Measurements from ENCODE around the gene UBL7. TPM values are rescaled to one million over a fixed set of nuclear protein-coding genes. Genes with fewer than 3 reads are reported as not detected.

Gene UBL7
- total and polyA plus RNA-seq, 2 of the 8 experiments (the other 6 are each of a cell fraction or from before 2014, with no cell fraction given): 71.5 to 183 TPM

DNA sequence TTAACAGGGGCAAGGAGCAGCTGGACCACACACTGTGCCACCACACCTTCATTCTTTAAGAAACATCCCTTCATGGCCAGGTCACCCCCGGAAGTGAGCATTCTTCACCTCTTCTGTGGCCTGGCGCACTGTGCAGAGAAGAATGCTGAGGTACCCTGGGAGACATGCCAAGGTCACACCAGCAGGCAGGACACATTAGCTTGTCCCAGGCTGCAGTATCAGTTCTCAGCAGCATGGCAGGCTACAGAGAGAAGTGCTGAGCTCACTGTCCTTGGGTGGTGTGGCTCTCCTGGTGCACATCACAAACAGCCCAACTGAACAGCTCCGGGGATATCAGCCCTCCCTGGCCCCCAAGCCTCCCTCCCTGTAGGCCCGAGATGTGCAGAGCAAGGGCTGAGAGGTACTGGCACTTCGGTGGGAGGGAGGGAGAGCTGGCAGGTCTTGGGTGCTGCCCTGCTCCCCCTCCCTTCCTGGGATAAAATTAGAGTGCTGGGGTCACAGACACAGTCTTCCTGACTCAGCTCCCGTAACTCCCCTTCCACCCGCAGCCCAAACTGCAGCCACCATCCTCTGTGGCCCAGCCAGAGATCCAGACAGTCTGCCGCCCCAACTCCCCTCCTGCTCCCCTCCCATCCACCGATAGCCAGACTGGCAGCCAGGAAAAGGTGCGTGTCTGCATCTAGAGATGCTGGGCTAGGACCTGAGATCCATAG lies 40.6 kb downstream of the UBL7 start:
- DNase-seq (ENCODE audit: low read depth in 1 of 2, low spot score in 2 of 2): no peak
- H3K4me2 ChIP-seq (ENCODE audit: insufficient read depth in 1 of 2, low read depth in 2 of 2, low read length in 2 of 2): no peak overlapping the region
- H2BK12ac ChIP-seq (ENCODE audit: low read depth, low read length): no peak overlapping the region
- no peaks in the 10 kb centered on the region for H3K9me3 ChIP-seq (ENCODE audit: insufficient read depth in 2 of 2, low read depth in 1 of 2, low read length in 1 of 2)
- WGBS, 2 experiments (ENCODE audit: extremely low coverage in 1 of 2, insufficient coverage in 1 of 2, insufficient read length in 1 of 2, insufficient replicate concordance in 2 of 2, low coverage in 1 of 2, low lambda C conversion rate in 2 of 2, missing lambda C conversion rate in 1 of 2): 91% methylated on average over 9 of the region's 10 CpGs; no CpG with 5 or more reads in 1 of the 2 experiments
- H3K56ac ChIP-seq (replicated peaks; ENCODE audit: insufficient read length, low read depth, low read length): no peak overlapping the region
- peaks cover 0 to 5% (median 0%) of the 10 kb centered on the region in 4 experiments; a peak in 2 of 8 replicates for H3K36me3 ChIP-seq (ENCODE audit: control insufficient read depth in 2 of 4, insufficient read depth in 4 of 4, low read length in 3 of 4)
- no peak overlapping the region for H2BK5ac ChIP-seq (ENCODE audit: low read depth, low read length)
- H3K23ac ChIP-seq (ENCODE audit: insufficient read length): no peak overlapping the region
- H3K4ac ChIP-seq (replicated peaks; ENCODE audit: insufficient read length, low read depth, low read length): no peak overlapping the region
- H2AK5ac ChIP-seq (ENCODE audit: low read depth, low read length): no peak overlapping the region
- CTCF ChIA-PET (ENCODE audit: partially characterized antibody): interaction anchor here (0.5 to 41.3 kb wide), 9 partner anchors 8 to 85 kb away, joined by 3 to 1311 read pairs (median 5); partner anchors contain the start of gene CYP11A1
- no peak overlapping the region; a peak in 1 of 7 replicates for H3K9ac ChIP-seq (replicated peaks in 1 of 4; ENCODE audit: extremely low read depth in 1 of 4, low read depth in 3 of 4, low read length in 3 of 4)
- no peak overlapping the region for H4K91ac ChIP-seq (replicated peaks; ENCODE audit: insufficient read length, low read length)
- H3K79me2 ChIP-seq (ENCODE audit: control insufficient read depth in 1 of 2, insufficient read depth in 2 of 2, low read length in 2 of 2): 0 out of 4 replicates have a peak, but pooled peaks cover 0 to 6% of the 10 kb centered on the region in 2 experiments
- no peak overlapping the region; the same call in 1 of the 2 replicates for H4K8ac ChIP-seq (ENCODE audit: extremely low read depth, insufficient read depth, low read length)
- no peak overlapping the region for H2BK20ac ChIP-seq (ENCODE audit: low read length)
- no peak overlapping the region; the same call in 1 of the 2 replicates for H2BK15ac ChIP-seq (ENCODE audit: low read length)
- no peak overlapping the region for H4K5ac ChIP-seq (ENCODE audit: insufficient read length, low read depth, low read length)
- peaks cover 3% of the 10 kb centered on the region; the same call in 1 of the 2 replicates for H3K23me2 ChIP-seq (ENCODE audit: low read depth, low read length)
- POLR2A ChIA-PET (ENCODE audit: partially characterized antibody): interaction anchor here (1.1 to 3.3 kb wide), 4 partner anchors 8 to 41 kb away, joined by 3 to 8 read pairs (median 4); partner anchors contain the start of gene UBL7
- H3K27me3 ChIP-seq (replicated peaks in 1 of 4; ENCODE audit: control insufficient read depth in 3 of 4, extremely low read depth in 1 of 4, insufficient read depth in 3 of 4, low read length in 3 of 4): no peaks in the 10 kb centered on the region
- H3K79me1 ChIP-seq (ENCODE audit: low read depth, low read length): peaks cover 9% of the 10 kb centered on the region
- peaks cover 7 to 27% (median 20%) of the 10 kb centered on the region in 4 experiments for H3K4me1 ChIP-seq (replicated peaks in 1 of 4; ENCODE audit: control insufficient read depth in 3 of 4, insufficient read depth in 4 of 4, low read length in 3 of 4)
- H3K4me3 ChIP-seq (ENCODE audit: extremely low read depth in 1 of 4, insufficient read depth in 2 of 4, low read depth in 3 of 4, low read length in 4 of 4): no peak overlapping the region
- FAIRE-seq: no peak
- H3K27ac ChIP-seq (ENCODE audit: low read depth, low read length): no peak overlapping the region
- peaks cover 6 to 20% of the 10 kb centered on the region in 2 experiments for H4K20me1 ChIP-seq (replicated peaks in 1 of 2; ENCODE audit: control insufficient read depth in 1 of 2, insufficient read depth in 2 of 2, low read length in 2 of 2)
- H3K14ac ChIP-seq (ENCODE audit: insufficient read length): no peak overlapping the region
- no peak overlapping the region for H2AFZ ChIP-seq (ENCODE audit: low read length)
- peak overlapping the region; percentile 9; the same call in 1 of the 2 replicates for H3K18ac ChIP-seq (ENCODE audit: extremely low read depth, low read length)
- H2BK120ac ChIP-seq (replicated peaks; ENCODE audit: low read depth, low read length): no peak overlapping the region
- TF ChIP-seq SRF (IDR thresholded peaks at IDR 0.05; ENCODE audit: low read depth, low read length): no peak
- no peak for TF ChIP-seq TEAD4 (IDR thresholded peaks at IDR 0.05; ENCODE audit: low read depth, low read length)
- TF ChIP-seq FOSL1 (IDR thresholded peaks at IDR 0.05; ENCODE audit: insufficient read depth, low read depth, low read length): no peak
- no peak for TF ChIP-seq POLR2AphosphoS5 (IDR thresholded peaks at IDR 0.05; ENCODE audit: low read depth, low read length)
- no peak for TF ChIP-seq PHF8 (conservative IDR thresholded peaks at IDR 0.05; ENCODE audit: low read depth, low read length)
- TF ChIP-seq SP4 (IDR thresholded peaks at IDR 0.05; ENCODE audit: low read length): no peak
- no peak for TF ChIP-seq SP1 (IDR thresholded peaks at IDR 0.05; ENCODE audit: low read depth, low read length)

Measured in H1 (cell line).